ENCODE results near the gene NAGLU. TPM values are rescaled to one million over a fixed set of nuclear protein-coding genes. Genes with fewer than 3 reads are reported as not detected.

The NAGLU gene
- total and polyA plus RNA-seq, 2 of the 13 experiments (the other 11 are each of a cell fraction or from before 2014, with no cell fraction given): 28.2 to 40.1 TPM

GRCh38 chr17:42536372-42537155, 523 bp downstream of the NAGLU start (continued):
- TF ChIP-seq ZNF557 (CRISPR knock-in tag; IDR thresholded peaks at IDR 0.05) (peak; percentile 39; the same call in 1 of the 2 replicates), ATF1 (CRISPR knock-in tag; IDR thresholded peaks at IDR 0.05) (no peak), SNRNP70 (IDR thresholded peaks at IDR 0.05; ENCODE audit: low read depth, low read length) (no peak), ZNF83 (CRISPR knock-in tag; IDR thresholded peaks at IDR 0.05; ENCODE audit: borderline replicate concordance) (no peak), PLRG1 (conservative IDR thresholded peaks at IDR 0.05) (no peak), RFX5 (IDR thresholded peaks at IDR 0.05; ENCODE audit: low read depth, low read length) (no peak), CERS6 (CRISPR knock-in tag; IDR thresholded peaks at IDR 0.05) (no peak), ATF6 (CRISPR knock-in tag; conservative IDR thresholded peaks at IDR 0.05) (0 out of 2 replicates have a peak, but pooled peaks have one; percentile 68), ETV6 (CRISPR knock-in tag; conservative IDR thresholded peaks at IDR 0.05) (peak; percentile 89; the same call in 1 of the 2 replicates), MLX (CRISPR knock-in tag; IDR thresholded peaks at IDR 0.05) (peak; percentile 15; the same call in 1 of the 2 replicates), MXD4 (CRISPR knock-in tag; IDR thresholded peaks at IDR 0.05) (peak; percentile 13; the same call in 1 of the 2 replicates), KLF6 (CRISPR knock-in tag; IDR thresholded peaks at IDR 0.05) (no peak), SRY (CRISPR knock-in tag; IDR thresholded peaks at IDR 0.05) (peak; percentile 75; the same call in 1 of the 2 replicates), ZBTB44 (CRISPR knock-in tag; IDR thresholded peaks at IDR 0.05) (peak; percentile 72; the same call in 1 of the 2 replicates), ZNF282 (IDR thresholded peaks at IDR 0.05; ENCODE audit: partially characterized antibody) (no peak), ZNF598 (CRISPR knock-in tag; IDR thresholded peaks at IDR 0.05; ENCODE audit: borderline replicate concordance) (peak; percentile 89; the same call in 1 of the 2 replicates), CREBL2 (CRISPR knock-in tag; IDR thresholded peaks at IDR 0.05; ENCODE audit: borderline replicate concordance) (peak; percentile 90; the same call in 1 of the 2 replicates), ZNF101 (CRISPR knock-in tag; IDR thresholded peaks at IDR 0.05; ENCODE audit: borderline replicate concordance, low read depth) (no peak), ARID2 (CRISPR knock-in tag; IDR thresholded peaks at IDR 0.05; ENCODE audit: borderline replicate concordance) (peak; percentile 95), AHR (CRISPR knock-in tag; IDR thresholded peaks at IDR 0.05) (no peak), ZUFSP (CRISPR knock-in tag; IDR thresholded peaks at IDR 0.05; ENCODE audit: borderline replicate concordance) (no peak), CREB1 (IDR thresholded peaks at IDR 0.05) (no peak), CREB1 (CRISPR knock-in tag; IDR thresholded peaks at IDR 0.05) (no peak), RNF2 (conservative IDR thresholded peaks at IDR 0.05; ENCODE audit: low read depth) (peak; percentile 58)

Measured in HepG2 (cell line).